DOHH2 (cell line): Measurements from ENCODE around the gene HERC5.

Experiments
- H3F3A ChIP-seq: fragments of 200-600 bp; sonication (generic), shearing (Covaris generic); 2 replicates; pipeline ENCODE4 v1.6.0; 2016; ENCODE audit warnings: antibody characterized with exemption, mild to moderate bottlenecking; ENCODE audit not compliant: control insufficient read depth, insufficient read depth
- H3K27ac ChIP-seq: fragments of 200-600 bp; sonication (generic); 2 replicates; pipeline ENCODE4 v1.5.1; 2014; ENCODE audit warnings: low read depth, mild to moderate bottlenecking, low read length, moderate library complexity
- H3K27me3 ChIP-seq: fragments of 200-600 bp; sonication (generic); 2 replicates; pipeline ENCODE4 v1.6.1; 2014; ENCODE audit warnings: mild to moderate bottlenecking, low read length, mixed read lengths; ENCODE audit not compliant: control insufficient read depth
- H3K36me3 ChIP-seq: fragments of 200-600 bp; sonication (generic); 2 replicates; pipeline ENCODE4 v1.6.1; 2014; ENCODE audit warnings: mild to moderate bottlenecking, low read length, moderate library complexity, mixed read lengths; ENCODE audit not compliant: control insufficient read depth
- H3K4me1 ChIP-seq: fragments of 200-600 bp; sonication (generic); 2 replicates; pipeline ENCODE4 v1.6.1; 2014; ENCODE audit warnings: mild to moderate bottlenecking, low read length, mixed read lengths; ENCODE audit not compliant: control insufficient read depth
- H3K4me2 ChIP-seq: fragments of 200-600 bp; sonication (generic); 2 replicates; pipeline ENCODE4 v1.6.0; 2014; ENCODE audit warnings: mild to moderate bottlenecking, low read length, moderate library complexity
- H3K4me3 ChIP-seq: fragments of 200-600 bp; sonication (generic); 2 replicates; pipeline ENCODE4 v1.5.1; 2014; ENCODE audit warnings: mild to moderate bottlenecking, low read length, mixed read lengths
- H3K79me2 ChIP-seq: fragments of 200-600 bp; sonication (generic); 2 replicates; pipeline ENCODE4 v1.6.1; 2014; ENCODE audit warnings: mild to moderate bottlenecking, low read length, mixed read lengths; ENCODE audit not compliant: control insufficient read depth
- H3K9me2 ChIP-seq: fragments of 200-600 bp; sonication (generic); replicated peaks from 2 replicates; pipeline ENCODE4 v1.6.1; 2014; ENCODE audit warnings: mild to moderate bottlenecking, low read length, mixed read lengths; ENCODE audit not compliant: control insufficient read depth
- H3K9me3 ChIP-seq: fragments of 200-600 bp; sonication (generic); 2 replicates; pipeline ENCODE4 v1.6.1; 2014; ENCODE audit warnings: antibody characterized with exemption, low read length, mixed read lengths; ENCODE audit not compliant: control insufficient read depth, insufficient read depth
- H4K20me1 ChIP-seq: fragments of 200-600 bp; sonication (generic); 2 replicates; pipeline ENCODE4 v1.6.0; 2014; ENCODE audit warnings: low read depth, mild to moderate bottlenecking, antibody characterized with exemption, low read length, moderate library complexity; ENCODE audit not compliant: control insufficient read depth, insufficient read depth
- CTCF ChIP-seq: fragments of 200-600 bp; sonication (generic); IDR thresholded peaks from one replicate; pipeline ENCODE4 v1.5.1; 2014; ENCODE audit warnings: antibody characterized with exemption, mild to moderate bottlenecking, low read depth, low read length; ENCODE audit not compliant: poor library complexity, severe bottlenecking
- EZH2phosphoT487 ChIP-seq: fragments of 200-600 bp; sonication (generic); IDR thresholded peaks from 2 replicates; pipeline ENCODE4 v1.6.1; 2017; ENCODE audit warnings: borderline replicate concordance, mild to moderate bottlenecking, antibody characterized with exemption, low read length, moderate library complexity, mixed read lengths

The HERC5 gene

GRCh38 chr4:88420844-88421243, 36.1 kb upstream of the HERC5 start:
- Histone ChIP-seq H3K27ac (no peak overlapping the region), H3K79me2 (no peaks in the 10 kb centered on the region), H3K36me3 (no peaks in the 10 kb centered on the region), H3F3A (no peaks in the 10 kb centered on the region), H4K20me1 (no peaks in the 10 kb centered on the region), H3K4me3 (no peak overlapping the region), H3K27me3 (0 out of 2 replicates have a peak, but pooled peaks cover 3% of the 10 kb centered on the region), H3K4me1 (no peaks in the 10 kb centered on the region), H3K9me3 (no peaks in the 10 kb centered on the region), H3K4me2 (no peak overlapping the region), H3K9me2 (no peaks in the 10 kb centered on the region)
- TF ChIP-seq CTCF (no peak), EZH2phosphoT487 (no peak)

- Histone ChIP-seq H3K36me3 (no peaks in the 10 kb centered on the region), H4K20me1 (no peaks in the 10 kb centered on the region), H3K79me2 (no peaks in the 10 kb centered on the region), H3K4me1 (no peaks in the 10 kb centered on the region), H3K4me3 (no peak overlapping the region), H3K27ac (no peak overlapping the region), H3K27me3 (0 out of 2 replicates have a peak, but pooled peaks cover 3% of the 10 kb centered on the region), H3K4me2 (no peak overlapping the region), H3K9me3 (no peaks in the 10 kb centered on the region), H3K9me2 (no peaks in the 10 kb centered on the region), H3F3A (no peaks in the 10 kb centered on the region)
- TF ChIP-seq EZH2phosphoT487: no peak
- TF ChIP-seq CTCF: no peak
Observed at GRCh38 chr4:88422403-88422802, 34.5 kb upstream of the HERC5 start.

GRCh38 chr4:88429401-88429800, 27.5 kb upstream of the HERC5 start:
- Histone ChIP-seq H3K4me2 (no peak overlapping the region), H3K4me1 (no peaks in the 10 kb centered on the region), H3K9me3 (no peaks in the 10 kb centered on the region), H4K20me1 (no peaks in the 10 kb centered on the region), H3K9me2 (no peaks in the 10 kb centered on the region), H3K36me3 (no peaks in the 10 kb centered on the region), H3K27ac (no peak overlapping the region), H3F3A (no peaks in the 10 kb centered on the region), H3K27me3 (no peaks in the 10 kb centered on the region; the same call in 1 of the 2 replicates), H3K79me2 (no peaks in the 10 kb centered on the region), H3K4me3 (no peak overlapping the region)
- no peak for TF ChIP-seq EZH2phosphoT487
- TF ChIP-seq CTCF: no peak
